Stimulated activated CD4-positive, alpha-beta T cell treated with anti-CD3 and anti-CD28 coated beads, Interleukin-4, amount 100 ng/mL, for 24 hours (primary cell): ENCODE results near the gene CD19.
"Not testable (repeated sequence)": the region's sequence is repeated elsewhere in the genome, so short reads cannot be mapped to it uniquely, and the experiment has no call there.

Experiments used
- DNase-seq: peaks from one replicate; pipeline ENCODE4 v3.0.0-alpha.2; 2020

The CD19 gene

DNA sequence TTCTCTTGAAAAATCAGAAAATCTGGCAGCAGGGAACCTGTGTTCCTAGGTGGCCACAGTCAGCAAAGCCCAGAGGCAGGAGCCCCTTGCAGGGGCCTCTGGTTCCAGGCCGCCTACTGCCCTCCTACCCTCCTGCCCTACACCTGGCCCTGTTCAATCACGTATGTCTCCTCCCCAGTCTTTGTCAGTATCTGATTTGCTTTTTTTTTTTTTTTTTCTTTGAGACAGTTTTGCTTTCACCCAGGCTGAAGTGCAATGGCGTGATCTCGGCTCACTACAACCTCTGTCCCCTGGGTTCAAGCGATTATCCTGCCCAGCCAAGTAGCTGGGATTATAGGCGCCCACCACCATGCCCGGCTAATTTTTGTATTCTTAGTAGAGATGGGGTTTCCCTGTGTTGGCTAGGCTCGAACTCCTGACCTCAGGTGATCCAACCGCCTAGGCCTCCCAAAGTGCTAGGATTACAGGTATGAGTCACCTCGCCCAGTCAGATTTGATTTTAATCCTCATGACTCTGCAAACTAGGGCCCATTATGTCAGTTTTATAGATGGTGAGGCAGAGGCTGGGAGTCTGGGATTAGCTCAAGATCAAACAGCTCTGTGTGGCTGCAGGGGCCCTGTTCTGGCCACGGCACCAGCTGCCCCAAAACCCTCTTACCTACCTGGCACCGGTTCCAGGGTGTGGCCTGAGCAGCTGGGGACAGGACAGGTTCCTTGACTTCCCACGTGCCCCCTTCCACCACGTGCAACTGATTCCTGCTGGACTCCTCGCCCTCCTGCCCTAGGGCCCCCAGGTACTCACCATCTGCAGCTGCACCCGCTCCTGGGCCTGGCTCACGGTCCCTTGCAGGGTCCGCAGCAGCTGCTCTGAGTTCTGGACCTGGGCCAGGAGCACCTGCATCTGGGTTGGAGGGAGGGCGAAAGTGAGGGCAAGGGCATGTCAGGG, 21.4 kb upstream of the CD19 start:
- no peak for DNase-seq

DNA sequence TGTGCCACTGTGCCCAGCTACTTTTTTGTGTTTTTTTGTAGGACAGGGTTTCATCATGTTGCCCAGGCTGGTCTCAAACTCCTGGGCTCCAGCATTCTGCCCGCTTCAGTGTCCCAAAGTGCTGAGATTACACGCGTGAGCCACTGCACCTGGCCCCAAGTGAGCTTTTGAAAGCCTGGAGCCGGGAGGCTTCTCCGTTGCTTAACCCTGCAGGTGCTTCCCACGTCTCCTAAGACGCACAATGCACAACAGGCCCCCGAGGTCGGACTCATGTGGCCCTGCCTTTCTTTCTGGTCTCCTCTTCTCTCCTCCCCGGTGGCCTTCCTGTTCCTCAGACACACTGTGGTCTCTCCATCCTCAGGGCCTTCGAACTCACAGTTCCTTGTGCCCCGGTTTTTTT, 19.2 kb upstream of the CD19 start:
- no peak for DNase-seq

- DNase-seq, result no peak
These were observed 17.6 kb upstream of the CD19 start for GRCh38 chr16:28913946-28914724.

- DNase-seq, result no peak
These were observed 16.6 kb upstream of the CD19 start for GRCh38 chr16:28915181-28915580.

DNA sequence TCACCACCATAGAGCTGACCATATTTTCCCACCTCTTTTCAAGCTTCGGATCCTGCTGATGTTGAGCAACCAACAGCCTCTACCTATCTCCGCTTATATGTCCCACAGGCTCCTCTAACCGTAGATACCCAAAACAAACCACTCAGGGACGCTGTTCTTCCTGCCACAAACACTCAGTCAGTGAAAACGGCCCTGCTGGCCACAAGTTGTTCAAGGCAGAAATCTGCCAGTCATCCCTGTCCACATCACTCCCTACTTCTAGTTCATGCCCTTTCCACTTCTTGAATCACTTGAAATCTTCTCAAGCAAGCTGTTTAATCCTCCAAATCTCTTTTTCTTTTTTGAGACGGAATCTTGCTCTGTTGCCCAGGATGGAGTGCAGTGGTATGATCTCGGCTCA, 14.7 kb upstream of the CD19 start:
- DNase-seq, result no peak

DNA sequence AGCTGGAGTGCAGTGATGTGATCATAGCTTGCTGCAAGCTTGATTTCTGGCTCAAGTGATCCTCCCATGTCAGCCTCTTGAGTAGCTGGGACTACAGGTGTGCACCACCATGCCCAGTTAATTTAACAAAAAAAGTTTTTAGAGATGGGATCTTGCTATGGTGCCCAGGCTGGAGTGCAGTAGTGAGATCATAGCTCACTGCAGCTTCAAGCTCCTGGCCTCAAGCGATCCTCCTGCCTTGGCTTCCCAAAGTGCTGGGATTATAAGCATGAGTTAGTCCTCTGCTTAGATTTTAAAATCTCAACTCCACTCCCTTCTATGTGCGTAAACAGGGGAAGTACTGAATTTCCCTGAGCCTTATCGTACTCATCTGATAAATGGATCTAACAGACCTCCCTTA, 13.1 kb upstream of the CD19 start:
- no peak for DNase-seq

DNA sequence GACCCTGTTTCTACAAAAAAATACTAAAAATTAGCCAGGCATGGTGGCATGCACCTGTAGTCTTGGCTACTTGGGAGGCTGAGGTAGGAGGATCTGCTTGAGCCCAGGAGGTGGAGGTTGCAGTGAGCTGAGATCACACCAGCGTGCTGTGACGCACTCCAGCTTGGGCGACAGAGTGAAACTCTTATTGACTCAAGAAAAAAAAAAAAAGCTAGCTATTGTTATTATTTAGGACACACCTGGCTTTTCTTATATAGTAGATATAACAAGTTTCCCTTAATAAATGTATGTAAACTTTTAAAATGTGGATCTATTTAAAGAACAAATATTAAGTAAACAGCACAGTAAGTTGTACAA, 8.6 kb upstream of the CD19 start:
- no peak for DNase-seq

DNA sequence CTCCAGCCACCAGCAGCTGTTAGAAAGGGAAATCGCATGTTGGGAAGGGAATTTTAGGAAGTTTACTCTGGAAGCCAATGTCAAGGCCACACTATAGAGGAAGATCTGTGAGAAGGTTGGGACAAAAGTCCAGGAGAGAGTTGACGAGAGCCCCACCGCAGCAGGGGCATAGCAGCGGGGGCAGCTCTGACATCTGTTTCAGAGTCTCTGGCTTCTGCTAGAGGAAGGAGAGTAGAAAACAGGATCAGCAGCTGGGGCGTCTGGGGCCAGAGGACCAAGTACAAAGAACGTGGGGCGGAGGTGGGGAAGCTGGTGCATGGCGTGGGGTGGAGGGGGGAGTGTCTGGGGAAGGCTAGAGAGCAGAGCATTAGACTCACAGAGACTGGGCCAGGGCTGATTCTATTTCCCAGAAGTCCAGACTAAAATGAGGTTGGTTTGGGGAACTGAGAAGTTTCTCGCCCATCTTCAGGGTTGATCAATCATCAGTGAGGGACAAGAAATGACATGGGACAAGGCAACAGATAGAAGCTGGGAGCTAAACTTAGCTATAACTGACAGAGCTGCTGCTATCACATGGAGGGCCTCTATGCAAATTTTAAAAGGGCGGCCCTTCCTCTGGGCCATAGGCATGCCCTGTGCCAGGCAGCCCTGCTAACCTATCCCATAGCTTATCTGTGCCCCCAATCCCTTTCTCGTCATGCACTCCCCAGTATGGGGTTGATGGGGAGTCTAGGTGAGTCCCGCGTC, 7.9 kb upstream of the CD19 start:
- DNase-seq, result no peak

- DNase-seq, result no peak
These were observed 7.4 kb upstream of the CD19 start for GRCh38 chr16:28924399-28924761.

DNA sequence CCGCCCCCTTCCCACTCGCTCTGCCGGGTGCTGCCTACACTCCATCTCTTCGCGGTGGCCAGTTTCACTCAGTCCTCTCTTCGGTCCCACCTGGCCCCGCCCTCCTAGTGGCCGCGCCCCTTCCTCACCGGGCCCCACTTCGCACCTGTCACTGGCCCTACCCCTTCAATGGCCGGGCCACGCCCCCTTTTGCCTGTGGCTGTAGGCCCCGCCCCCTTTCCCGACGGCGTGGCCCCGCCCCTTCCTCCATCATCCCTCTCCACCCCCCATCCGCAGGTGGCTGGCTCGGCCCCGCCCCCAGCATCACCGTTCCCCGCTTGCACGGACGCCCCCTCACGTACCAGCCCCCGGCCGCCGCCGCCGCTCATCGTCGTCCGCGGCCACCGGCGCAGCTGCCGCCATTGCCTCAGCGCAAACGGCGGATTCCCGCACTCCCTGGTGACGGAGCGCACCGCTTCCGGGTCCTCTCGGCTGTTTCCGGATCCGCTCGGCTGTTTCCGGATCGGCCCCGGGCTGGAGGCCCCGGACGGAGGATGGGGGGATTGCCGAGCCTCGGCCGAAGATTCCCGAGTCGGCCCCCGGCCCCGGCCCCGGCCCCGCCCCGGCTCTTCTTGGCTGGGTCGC, 6.9 kb upstream of the CD19 start, which contains the start of gene RABEP2:
TSS of gene RABEP2 (minus strand) at position 477 of the 624 bp plus-strand sequence. CDS start at position 402, 75 bp downstream.
- peak; percentile 96 for DNase-seq

DNA sequence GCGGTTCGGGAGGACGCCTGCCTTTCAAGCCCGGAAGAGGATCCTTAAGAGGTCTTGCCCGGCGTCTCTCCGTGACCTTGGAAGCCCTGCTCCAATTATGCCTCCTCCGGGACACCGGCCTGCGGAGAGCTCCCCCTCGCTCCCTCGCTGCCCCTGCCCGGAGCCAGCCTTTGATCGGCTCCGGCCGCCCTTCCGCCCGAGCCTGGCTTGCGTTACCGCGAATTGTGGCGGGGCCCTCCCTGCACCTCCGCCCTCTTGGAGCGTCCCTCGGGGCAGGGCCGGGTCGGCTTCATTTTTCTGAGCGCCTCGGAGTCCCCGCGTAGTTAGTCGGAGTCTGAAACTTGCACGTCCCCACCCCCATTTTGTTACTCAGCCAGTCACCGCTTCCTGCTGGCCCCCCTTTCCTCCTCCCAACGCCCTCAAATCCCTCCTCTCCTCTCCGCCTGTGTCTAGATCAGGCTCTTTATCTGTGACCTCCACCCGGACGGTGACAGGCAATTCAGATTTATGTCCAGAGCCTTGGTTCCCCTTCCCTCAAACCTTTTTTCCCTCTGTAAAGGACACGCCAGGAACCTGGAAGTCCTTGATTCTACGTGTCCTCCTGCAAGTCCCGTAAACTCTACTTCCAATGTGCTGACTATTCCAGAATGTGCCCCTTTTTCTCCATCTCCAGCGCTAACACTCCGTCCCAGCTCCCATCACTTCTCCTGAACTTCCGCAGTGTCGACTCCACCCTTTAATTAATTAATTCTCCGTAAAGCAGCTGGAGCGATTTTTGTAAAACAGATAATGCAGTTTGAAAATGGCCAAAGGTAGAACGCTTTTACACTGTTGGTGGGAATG, 6.2 kb upstream of the CD19 start:
- peak; percentile 85 for DNase-seq

- not testable (repeated sequence) for DNase-seq
These were observed 5.5 kb upstream of the CD19 start for GRCh38 chr16:28926284-28926683.

DNA sequence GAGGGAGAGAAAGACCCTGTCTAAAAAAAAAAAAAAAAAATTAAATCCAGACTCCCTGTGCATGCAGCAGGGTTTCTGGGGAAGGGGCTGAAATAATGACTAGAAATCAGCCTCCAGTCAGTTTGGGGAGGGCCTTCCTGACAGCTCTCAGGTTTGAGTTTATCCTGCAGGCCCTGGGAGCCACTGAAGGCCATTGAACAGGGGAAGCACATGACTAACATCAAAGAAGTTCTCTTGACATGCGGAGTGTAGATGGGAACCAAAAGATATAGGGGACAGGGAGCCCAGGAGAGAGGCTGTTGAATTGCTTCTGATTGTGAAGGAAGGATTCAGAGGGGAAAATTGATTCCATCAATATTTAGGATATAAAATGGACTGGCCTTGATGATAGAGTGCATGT, 4.0 kb upstream of the CD19 start:
- DNase-seq, result no peak

DNA sequence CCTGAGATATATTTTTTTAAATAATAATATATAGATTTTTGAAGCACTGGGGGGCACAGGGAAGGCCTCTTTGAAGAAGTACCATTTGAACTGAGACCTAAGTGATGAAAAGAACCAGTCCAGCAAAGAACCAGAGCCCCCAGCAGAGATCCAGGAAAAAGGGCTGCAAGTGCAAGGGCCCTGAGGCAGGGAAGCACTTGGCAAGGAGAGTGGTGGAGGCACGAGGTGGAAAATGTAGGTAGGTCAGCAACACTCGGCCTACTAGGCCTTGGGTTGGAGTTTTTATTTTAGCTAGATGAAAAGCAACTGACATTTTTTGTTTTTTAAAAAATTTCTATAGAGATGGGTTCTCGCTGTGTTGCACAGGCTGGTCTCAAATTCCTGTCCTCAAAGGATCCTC, 1.6 kb upstream of the CD19 start:
- DNase-seq, result no peak

DNA sequence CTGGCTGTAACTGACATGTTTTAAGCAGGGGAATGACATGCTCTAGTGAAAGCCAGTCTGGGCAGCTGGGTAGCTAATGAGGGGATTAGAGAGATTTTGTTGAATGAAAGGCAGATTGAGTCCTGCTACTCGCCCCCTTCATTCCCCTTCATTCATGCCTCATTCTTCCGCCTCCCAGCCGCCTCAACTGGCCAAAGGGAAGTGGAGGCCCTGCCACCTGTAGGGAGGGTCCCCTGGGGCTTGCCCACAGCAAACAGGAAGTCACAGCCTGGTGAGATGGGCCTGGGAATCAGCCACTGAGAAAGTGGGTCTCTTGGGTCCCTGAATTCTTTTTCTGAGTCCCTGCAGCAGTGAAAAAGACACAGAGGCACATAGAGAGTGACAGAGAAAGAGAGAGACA, 1.1 kb upstream of the CD19 start:
- DNase-seq, result no peak

DNA sequence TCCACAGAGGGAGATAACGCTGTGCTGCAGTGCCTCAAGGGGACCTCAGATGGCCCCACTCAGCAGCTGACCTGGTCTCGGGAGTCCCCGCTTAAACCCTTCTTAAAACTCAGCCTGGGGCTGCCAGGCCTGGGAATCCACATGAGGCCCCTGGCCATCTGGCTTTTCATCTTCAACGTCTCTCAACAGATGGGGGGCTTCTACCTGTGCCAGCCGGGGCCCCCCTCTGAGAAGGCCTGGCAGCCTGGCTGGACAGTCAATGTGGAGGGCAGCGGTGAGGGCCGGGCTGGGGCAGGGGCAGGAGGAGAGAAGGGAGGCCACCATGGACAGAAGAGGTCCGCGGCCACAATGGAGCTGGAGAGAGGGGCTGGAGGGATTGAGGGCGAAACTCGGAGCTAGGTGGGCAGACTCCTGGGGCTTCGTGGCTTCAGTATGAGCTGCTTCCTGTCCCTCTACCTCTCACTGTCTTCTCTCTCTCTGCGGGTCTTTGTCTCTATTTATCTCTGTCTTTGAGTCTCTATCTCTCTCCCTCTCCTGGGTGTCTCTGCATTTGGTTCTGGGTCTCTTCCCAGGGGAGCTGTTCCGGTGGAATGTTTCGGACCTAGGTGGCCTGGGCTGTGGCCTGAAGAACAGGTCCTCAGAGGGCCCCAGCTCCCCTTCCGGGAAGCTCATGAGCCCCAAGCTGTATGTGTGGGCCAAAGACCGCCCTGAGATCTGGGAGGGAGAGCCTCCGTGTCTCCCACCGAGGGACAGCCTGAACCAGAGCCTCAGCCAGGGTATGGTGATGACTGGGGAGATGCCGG, 769 bp downstream of the CD19 start:
- no peak for DNase-seq

GRCh38 chr16:28933171-28933570, 1.4 kb downstream of the CD19 start:
- no peak for DNase-seq

DNA sequence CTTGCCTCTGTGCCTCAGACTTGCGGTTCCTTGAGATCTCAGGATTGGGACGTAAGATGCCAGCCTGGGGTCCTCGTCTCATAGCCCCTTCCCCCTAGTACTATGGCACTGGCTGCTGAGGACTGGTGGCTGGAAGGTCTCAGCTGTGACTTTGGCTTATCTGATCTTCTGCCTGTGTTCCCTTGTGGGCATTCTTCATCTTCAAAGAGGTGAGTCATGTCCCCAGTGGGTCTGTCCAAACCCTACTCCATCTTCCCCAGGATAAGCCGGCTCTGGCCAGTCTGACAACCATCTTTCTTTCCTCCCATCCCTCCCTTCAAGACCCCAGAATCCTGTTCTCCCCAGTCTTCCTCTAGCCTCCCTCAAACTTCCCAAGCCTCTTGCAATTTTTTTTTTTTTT, 3.6 kb downstream of the CD19 start:
- DNase-seq, result no peak

DNA sequence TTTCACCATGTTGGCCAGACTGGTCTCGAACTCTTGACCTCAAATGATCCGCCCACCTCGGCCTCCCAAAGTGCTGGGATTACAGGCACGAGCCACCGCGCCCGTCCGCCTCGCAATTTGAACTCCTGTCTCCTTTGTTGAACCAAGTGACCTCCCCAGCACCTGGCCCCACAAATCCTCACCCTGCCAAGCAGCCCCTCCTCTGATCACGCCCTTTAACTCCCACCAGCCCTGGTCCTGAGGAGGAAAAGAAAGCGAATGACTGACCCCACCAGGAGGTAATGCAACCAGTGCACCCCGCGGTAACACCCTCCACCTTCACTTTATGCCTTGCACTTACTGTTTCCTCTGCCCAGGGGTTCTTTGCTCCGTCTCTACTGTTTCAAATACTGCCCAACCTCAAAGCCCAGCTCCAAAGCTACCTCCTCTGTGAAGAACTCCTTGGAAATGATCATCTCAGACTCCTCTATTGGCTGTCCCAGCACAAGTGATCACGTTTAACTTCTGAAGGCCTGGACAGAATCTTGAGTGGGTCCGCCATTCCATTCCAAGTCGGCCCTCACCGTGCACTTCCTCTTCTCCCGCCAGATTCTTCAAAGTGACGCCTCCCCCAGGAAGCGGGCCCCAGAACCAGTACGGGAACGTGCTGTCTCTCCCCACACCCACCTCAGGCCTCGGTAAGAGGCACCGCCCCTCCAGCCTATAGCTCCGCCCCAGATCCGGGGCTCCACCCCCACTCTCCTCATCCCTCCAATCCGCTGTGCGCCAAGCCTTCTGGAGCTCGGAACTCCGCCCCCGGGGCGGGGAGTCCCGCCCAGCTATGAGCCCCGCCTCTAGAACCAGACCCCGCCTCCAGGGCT, 4.4 kb downstream of the CD19 start:
- DNase-seq, result peak; percentile 83

DNA sequence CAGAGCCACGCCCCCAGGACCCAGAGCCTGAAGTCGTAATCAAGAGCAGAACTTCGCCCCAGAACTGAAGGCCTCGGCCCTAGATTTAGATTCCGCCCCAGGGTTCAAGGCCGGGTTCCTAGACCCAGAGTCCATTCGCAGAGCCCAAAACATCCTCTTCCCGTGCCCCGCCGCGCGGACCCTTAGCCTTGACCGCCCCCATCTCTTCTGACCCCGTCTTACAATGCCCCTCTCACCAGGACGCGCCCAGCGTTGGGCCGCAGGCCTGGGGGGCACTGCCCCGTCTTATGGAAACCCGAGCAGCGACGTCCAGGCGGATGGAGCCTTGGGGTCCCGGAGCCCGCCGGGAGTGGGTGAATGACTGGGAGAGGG, 5.0 kb downstream of the CD19 start:
- DNase-seq, result no peak
